HG03025 (cell line): ENCODE measurements around the gene AKAP6.

Experiments used
- ATAC-seq: cut with Tn5 transposase; IDR thresholded peaks from one replicate; pipeline ENCODE4 v1.9.1; 2021; ENCODE audit warnings: mild to moderate bottlenecking, moderate library complexity; ENCODE audit not compliant: unreplicated experiment, low FRiP score

AKAP6 gene

DNA sequence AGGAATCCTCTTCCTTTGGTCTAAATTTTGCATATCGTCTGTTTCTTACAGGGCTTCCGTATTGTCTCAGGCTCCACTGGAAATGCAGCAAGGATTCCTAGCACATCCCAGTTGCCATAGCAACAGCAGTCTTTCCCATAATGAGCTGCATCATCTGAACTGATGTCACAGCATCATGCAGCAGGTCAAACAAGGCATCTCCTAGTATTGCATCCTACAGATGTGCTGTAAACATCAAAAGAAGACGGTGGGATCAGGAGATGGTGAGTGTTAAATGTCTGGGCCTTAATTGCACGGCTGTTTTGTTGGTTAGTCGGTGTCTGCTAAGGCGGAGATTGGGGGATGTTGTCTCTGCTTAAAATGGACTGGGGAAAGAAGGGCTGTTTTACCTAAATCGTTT is at the start of gene AKAP6:
Gene AKAP6, plus strand, starts transcription at position 153 of the 400 bp plus-strand sequence. CDS start 104,196 bp downstream, outside the sequence.
- no peak for ATAC-seq

GRCh38 chr14:32286602-32287001 is 42.5 kb upstream of the AKAP6 start:
- ATAC-seq = no peak

DNA sequence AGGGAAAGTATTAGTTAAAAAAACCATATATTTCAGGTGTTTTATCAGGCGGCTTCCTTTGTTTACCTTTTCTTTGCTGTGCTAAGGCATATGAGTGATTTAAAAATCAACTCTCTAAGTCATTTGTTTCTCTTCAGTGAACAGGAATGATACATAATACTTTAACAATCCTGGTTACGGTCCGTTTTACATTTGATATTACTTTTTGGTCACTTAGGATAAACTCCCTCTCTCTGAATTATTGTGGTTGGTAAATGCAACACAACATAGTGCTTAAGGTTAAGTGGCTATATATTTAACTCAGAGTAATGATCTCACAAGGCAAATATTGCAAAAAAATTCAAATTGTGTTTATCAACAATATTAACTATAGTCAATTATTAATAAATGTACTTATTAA is 32.7 kb upstream of the AKAP6 start:
- ATAC-seq = no peak

GRCh38 chr14:32298346-32298745 is 30.8 kb upstream of the AKAP6 start:
- no peak for ATAC-seq

DNA sequence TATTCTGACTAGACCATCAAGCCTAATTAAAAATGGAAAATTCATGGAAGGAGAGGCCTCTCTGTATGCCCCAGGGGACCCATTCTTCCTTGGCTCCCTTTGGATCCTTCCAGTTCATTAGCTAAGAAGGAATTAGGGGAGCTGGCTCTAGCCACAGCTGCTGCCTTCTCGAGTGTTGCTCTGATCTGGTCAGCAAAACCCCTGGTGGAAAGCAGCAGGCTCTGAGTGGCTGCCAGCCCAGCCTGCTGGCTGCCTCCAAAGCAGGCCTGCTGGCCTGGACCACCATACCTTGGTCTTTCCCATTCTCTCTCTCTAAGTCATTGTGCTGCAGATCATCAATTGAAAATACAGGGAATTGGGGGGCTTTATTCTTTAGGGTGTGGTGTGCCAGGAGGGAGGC is 29.0 kb upstream of the AKAP6 start:
- no peak for ATAC-seq

- no peak for ATAC-seq
These were observed 25.2 kb upstream of the AKAP6 start for GRCh38 chr14:32303865-32304264.

DNA sequence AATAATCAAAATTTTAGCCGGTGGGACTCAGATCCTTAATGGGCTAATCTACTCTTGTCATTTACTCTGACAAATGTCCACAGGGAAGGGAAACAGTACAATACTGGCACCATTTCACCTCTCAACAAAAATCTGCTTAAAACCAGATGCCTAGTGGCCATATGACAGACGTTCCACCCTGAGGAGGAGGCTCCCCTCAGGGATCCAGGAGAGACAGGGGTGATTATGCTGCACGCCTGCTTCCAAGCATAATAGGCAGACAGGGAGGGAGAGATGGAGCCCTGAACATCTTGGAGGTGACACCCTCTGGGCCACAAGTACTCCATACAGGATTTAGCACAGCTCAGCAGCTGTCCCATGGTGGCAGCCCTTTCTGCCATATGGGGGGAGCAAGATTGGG is 24.8 kb upstream of the AKAP6 start:
- ATAC-seq = no peak

DNA sequence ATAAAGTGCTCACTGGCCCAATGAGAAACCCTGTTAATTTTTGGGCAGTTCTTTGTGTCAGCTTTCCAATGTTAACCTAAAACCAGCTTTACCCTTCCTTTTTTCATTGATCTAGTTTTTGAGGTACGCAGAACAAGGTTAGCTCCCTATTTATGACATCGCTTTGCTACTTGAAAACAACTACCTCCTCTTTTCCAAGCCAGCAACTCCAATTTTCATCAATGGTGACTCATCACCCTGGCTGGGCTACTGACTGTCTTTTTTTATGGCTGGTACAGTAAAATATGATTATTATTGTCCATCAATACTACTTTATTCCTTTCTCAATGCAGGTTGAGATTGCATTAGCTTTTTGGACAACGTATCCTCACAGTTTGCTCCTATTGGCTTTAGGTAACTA is 22.5 kb upstream of the AKAP6 start:
- ATAC-seq = no peak

- ATAC-seq = no peak
These were observed 21.1 kb upstream of the AKAP6 start for GRCh38 chr14:32307881-32308582.

- ATAC-seq = no peak
These were observed 18.2 kb upstream of the AKAP6 start for GRCh38 chr14:32310876-32311275.

- no peak for ATAC-seq
These were observed 17.6 kb upstream of the AKAP6 start for GRCh38 chr14:32311294-32312009.

DNA sequence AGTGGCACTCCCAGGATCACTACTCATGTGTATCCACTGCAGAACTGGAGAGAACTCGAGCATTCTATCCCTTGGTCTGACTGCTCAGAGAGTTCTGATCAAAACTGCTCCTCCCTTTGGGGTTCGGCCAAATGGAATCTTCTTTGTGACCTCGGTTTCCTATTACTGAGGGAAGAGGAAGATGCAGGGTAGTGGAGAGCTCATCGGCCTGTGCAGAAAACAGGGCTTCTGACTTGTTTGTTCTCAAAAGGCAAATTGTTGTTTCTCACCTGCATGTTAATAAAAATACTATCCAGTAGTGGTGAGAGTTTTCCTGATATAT is 17.1 kb upstream of the AKAP6 start:
- ATAC-seq = no peak

GRCh38 chr14:32313844-32314376 is 15.2 kb upstream of the AKAP6 start:
- ATAC-seq = no peak

- ATAC-seq = no peak
These were observed 10.9 kb upstream of the AKAP6 start for GRCh38 chr14:32318087-32318795.

DNA sequence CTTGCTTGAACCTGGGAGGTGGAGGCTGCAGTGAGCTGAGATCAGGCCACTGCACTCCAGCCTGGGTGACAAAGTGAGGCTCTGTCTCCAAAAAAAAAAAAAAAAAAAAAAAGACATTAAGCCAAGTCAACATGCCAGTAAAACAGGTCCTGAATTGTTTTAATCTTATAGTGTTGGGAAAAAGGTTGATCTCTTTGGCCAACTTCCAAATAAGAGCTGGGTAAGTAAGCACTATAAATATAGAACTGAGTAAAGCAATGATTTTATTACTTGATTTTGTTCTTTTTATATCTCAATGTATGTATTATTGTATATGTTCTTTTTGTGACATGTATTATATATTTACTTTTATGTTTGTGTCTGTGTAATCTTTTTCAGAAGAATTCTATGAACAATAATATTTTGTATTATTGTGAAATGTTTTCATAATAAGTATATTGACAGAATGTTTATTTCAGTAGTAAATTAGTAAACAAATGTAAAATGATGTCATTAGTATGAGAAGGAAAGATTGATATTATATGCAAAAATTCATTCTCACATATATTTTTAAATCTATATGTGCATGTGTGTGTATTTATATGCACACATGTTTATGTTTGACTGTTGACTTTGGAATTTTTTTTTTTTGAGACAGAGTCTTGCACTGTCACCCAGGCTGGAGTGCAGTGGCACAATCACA is 9.6 kb upstream of the AKAP6 start:
- ATAC-seq = no peak

- ATAC-seq = no peak
These were observed 4.5 kb upstream of the AKAP6 start for GRCh38 chr14:32324601-32325000.

DNA sequence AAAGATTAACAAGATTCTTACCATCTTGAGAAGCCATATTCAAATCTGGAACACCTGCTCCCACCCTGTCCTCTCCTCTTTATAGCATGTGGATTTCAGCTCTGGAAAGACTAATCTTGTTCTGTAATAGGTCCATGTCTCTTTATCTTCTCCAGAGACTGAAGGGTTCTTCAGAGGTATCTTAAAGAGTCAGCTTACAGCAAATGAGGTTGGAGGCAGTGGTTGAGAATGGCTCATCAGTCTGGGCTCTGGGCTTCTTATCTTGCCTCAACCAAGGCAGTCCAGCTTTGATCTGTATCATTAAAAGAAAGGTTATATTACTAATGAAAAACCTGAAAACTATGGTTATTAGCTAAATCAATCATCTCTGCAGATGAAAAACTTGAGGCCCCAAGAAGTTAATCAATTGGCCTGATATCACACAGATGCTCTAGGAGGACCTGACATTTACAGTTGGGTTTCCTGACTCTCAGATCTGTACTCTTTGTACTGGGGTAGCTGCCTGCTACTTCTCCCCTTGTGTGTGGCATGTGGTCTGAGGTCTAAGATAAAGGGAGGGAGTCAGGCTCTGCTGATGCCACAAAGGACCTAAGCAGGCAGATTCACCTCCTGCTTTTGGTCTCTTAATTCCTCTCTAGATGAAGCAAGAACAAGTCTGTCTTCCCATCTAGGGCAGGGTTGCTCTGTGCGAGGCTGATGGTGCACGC is 1.7 kb upstream of the AKAP6 start:
- no peak for ATAC-seq

- no peak for ATAC-seq
These were observed 690 bp downstream of the AKAP6 start for GRCh38 chr14:32329690-32330285.

GRCh38 chr14:32330351-32331111 is 1.4 kb downstream of the AKAP6 start:
- ATAC-seq = no peak
